Measurements from ENCODE around the gene HES7. TPM values are rescaled to one million over a fixed set of nuclear protein-coding genes. Genes with fewer than 3 reads are reported as not detected.

Gene HES7
- total RNA-seq, 6 experiments from 2014 or later: not detected

- no peaks in the 10 kb centered on the region for H3K27me3 ChIP-seq
- no peak overlapping the region for H3K4me3 ChIP-seq
- DNase-seq (no peak), ATAC-seq (no peak)
- WGBS (ENCODE audit: insufficient coverage, low coverage, low lambda C conversion rate, missing lambda C conversion rate): 56% methylated on average over 6 of the region's 6 CpGs
- no peaks in the 10 kb centered on the region for H3K9me3 ChIP-seq
- H3K36me3 ChIP-seq: peaks cover 0 to 11% (median 0%) of the 10 kb centered on the region in 4 donors
- peaks cover 0 to 25% (median 19%) of the 10 kb centered on the region in 4 donors for H3K4me1 ChIP-seq
- intact Hi-C loops (cut with DNase I): no loop called here
- H3K27ac ChIP-seq: peak overlapping the region; percentile 99
- no peak for TF ChIP-seq POLR2A (IDR thresholded peaks at IDR 0.05)
- no peak for TF ChIP-seq CTCF (IDR thresholded peaks at IDR 0.05)
Measured at GRCh38 chr17:8164815-8165131, 40.9 kb upstream of the HES7 start.

DNA sequence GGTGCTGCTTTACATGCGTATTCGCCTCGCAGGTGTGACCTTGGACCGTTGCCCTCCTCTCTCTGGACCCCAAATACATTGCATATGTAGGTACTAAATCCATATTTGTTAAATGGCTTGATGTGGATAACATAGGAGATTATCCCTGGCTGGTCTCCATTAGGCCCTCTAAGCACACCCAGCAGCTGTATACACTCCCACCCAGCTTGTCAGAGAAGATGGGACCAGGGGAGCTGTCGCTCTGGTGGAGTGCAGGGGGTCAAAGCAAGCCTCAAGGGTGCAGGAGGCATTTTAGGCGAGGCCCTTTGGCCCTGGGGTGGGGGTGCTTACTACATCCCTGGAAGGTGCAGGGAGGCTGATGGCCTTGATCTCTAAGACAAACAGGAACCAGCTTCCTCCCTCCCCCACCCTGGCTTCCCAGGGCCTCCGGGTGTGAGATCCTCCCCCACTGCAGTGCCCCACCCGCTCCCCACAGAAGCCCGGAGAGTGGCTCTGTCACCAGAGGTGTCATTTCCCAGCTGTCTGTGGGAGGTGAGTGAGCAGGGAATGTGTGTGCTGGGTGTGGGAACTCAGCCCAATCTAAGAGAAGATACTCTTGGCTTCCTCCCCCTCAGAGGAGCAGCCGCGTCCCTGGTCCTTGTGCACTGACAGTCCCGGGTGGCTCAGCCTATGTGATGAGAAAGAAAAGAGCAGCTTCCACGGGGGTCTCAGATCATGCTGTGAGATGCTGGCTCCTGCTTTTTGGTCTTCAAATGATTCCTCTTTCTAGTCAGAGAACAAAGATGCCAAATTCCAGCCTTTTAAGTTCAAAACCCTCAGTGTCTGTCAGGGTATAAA lies 40.3 kb upstream of the HES7 start:
- H3K27me3 ChIP-seq: no peaks in the 10 kb centered on the region
- H3K36me3 ChIP-seq: peaks cover 0 to 14% (median 0%) of the 10 kb centered on the region in 4 donors
- ATAC-seq: peak; percentile 50 to 72 (median 59)
- no peaks in the 10 kb centered on the region for H3K9me3 ChIP-seq
- DNase-seq: peak in 2 of 3 donors; percentile 76 to 82
- intact Hi-C loops (cut with DNase I): no loop called here
- TF ChIP-seq CTCF (IDR thresholded peaks at IDR 0.05) (no peak), POLR2A (IDR thresholded peaks at IDR 0.05) (peak; percentile 30)
- H3K27ac ChIP-seq: peak overlapping the region; percentile 99
- H3K4me3 ChIP-seq: no peak overlapping the region
- 12% methylated on average over 9 of the region's 13 CpGs for WGBS (ENCODE audit: insufficient coverage, low coverage, low lambda C conversion rate, missing lambda C conversion rate)
- H3K4me1 ChIP-seq: peaks cover 0 to 27% (median 19%) of the 10 kb centered on the region in 4 donors

DNA sequence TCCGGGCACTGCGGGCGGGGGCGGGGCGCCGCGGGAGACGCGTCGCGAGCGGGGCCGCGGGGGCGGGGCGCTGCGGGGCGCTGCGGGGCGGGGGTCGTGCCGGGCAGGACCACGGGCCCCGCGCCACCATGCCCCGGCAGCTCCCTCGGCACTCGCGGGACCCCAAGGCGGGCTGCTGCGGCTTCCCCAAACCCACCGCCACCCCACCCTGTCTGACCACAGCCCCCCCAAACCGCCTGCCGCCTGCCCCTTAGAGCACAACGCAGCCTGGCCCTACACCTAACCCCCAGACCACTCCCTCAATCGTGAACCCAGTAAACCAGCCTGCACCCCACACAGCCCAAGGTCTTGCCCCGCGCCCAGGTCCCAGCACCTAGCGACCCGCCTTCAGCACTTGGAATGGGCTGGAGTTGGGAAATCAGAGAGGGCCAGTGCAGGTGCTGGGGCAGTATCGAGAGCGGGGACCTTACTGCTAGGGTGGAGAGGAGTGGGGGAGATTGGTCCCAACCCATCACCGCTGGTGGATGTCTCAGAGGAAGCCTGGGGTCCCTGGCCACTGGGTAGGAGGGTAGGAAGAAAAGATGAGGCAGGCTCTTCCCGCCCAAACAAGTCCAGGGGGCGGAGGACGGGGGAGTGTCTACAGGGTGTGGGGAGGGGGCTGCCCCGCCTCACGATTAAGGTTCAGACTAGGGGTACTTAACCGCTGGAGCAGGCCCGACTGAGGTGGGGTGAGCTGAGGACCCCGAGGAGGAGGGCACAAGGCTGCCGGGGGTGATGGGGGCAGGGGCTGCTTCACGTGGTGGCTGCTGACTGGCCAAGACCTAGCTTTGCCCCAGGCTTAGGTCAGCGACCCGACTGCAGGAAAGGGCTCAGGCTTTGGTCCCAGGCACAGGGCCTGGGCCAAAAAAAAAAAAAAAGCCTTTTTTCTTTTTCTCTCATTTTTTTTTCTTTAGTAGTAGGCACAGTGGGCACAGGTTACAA lies 39.4 kb upstream of the HES7 start:
- Histone ChIP-seq H3K36me3 (peaks cover 0 to 14% (median 0%) of the 10 kb centered on the region in 4 donors), H3K27ac (peak overlapping the region; percentile 99), H3K27me3 (no peaks in the 10 kb centered on the region), H3K4me3 (peak overlapping the region; percentile 91 to 97 (median 91)), H3K9me3 (no peaks in the 10 kb centered on the region), H3K4me1 (peaks cover 0 to 31% (median 21%) of the 10 kb centered on the region in 4 donors)
- no peak for TF ChIP-seq POLR2A (IDR thresholded peaks at IDR 0.05)
- TF ChIP-seq CTCF (IDR thresholded peaks at IDR 0.05): no peak
- ATAC-seq (peak; percentile 59 to 73 (median 69)), DNase-seq (peak; percentile 64 to 86 (median 83))
- intact Hi-C loops (cut with DNase I): no loop called here
- 10% methylated on average over 16 of the region's 55 CpGs for WGBS (ENCODE audit: insufficient coverage, low coverage, low lambda C conversion rate, missing lambda C conversion rate)

GRCh38 chr17:8162233-8162996 lies 38.5 kb upstream of the HES7 start, which contains the start of gene VAMP2:
Gene VAMP2, minus strand, starts transcription at chr17:8162948. Its CDS starts 69 bp downstream, at chr17:8162879.
- intact Hi-C loops (cut with DNase I): no loop called here
- TF ChIP-seq POLR2A (IDR thresholded peaks at IDR 0.05) (peak; percentile 72), CTCF (IDR thresholded peaks at IDR 0.05) (peak in 1 of 4 donors; percentile 22)
- H3K4me1 ChIP-seq: peaks cover 0 to 31% (median 21%) of the 10 kb centered on the region in 4 donors
- peaks cover 0 to 14% (median 0%) of the 10 kb centered on the region in 4 donors for H3K36me3 ChIP-seq
- no peaks in the 10 kb centered on the region for H3K9me3 ChIP-seq
- peak within 1 kb of the TSS; percentile 99 for H3K27ac ChIP-seq
- no peaks in the 10 kb centered on the region for H3K27me3 ChIP-seq
- ATAC-seq: peak; percentile 20 to 53 (median 41)
- peak within 1 kb of the TSS; percentile 91 to 97 (median 91) for H3K4me3 ChIP-seq
- DNase-seq: peak; percentile 82 to 84 (median 83)
- WGBS (ENCODE audit: insufficient coverage, low coverage, low lambda C conversion rate, missing lambda C conversion rate): 0% methylated on average over 32 of the region's 75 CpGs
